Measurements from ENCODE around the gene UBA52.

- TF ChIP-seq CTCF (IDR thresholded peaks at IDR 0.05) (no peak), EZH2 (IDR thresholded peaks at IDR 0.05; ENCODE audit: borderline replicate concordance, insufficient read depth, low read depth, low read length, poor library complexity, severe bottlenecking) (no peak)
Measured at GRCh38 chr19:18599485-18599884, 27.8 kb downstream of the UBA52 start.

Data from B cell (primary cell).